Breast epithelium (tissue), 4 donors: Measurements from ENCODE around the gene CDK6. TPM values are rescaled to one million over a fixed set of nuclear protein-coding genes. Genes with fewer than 3 reads are reported as not detected.
A peak's percentile ranks its signal among the peaks of the same experiment; 100 is the strongest.

Experiments used
- DNase-seq, 2 donors: peaks; one replicate each; pipeline ENCODE4 v3.0.0-alpha.2; 2019; ENCODE audit warnings: low spot score in 2 of 2
- H3K27ac ChIP-seq, 2 donors: fragments of 200-600 bp; sonication (generic) in 1 of 2; one replicate each; pipeline ENCODE4 v1.5.1; 2016 to 2019; ENCODE audit warnings: mild to moderate bottlenecking in 1 of 2
- H3K27me3 ChIP-seq, 2 donors: fragments of 200-600 bp; sonication (generic) in 1 of 2; one replicate each; pipeline versions ENCODE4 v1.5.1 to v1.6.0; 2017 to 2019; ENCODE audit warnings: control low read depth in 1 of 2, mild to moderate bottlenecking in 1 of 2
- H3K36me3 ChIP-seq: fragments of 200-600 bp; one replicate; pipeline ENCODE4 v1.5.1; 2019
- H3K4me1 ChIP-seq, 2 donors: fragments of 200-600 bp; sonication (generic); one replicate each; pipeline ENCODE4 v1.5.1; 2016 to 2019; ENCODE audit warnings: control low read depth in 1 of 2
- H3K4me3 ChIP-seq, 3 donors: fragments of 200-600 bp; sonication (generic); 1 replicate in 2 of 3; 2 replicates in 1 of 3; pipeline ENCODE4 v1.5.1; 2016 to 2019; ENCODE audit warnings: mild to moderate bottlenecking in 3 of 3, moderate library complexity in 2 of 3
- H3K9me3 ChIP-seq, 2 donors: fragments of 200-600 bp; sonication (generic) in 1 of 2; one replicate each; pipeline ENCODE4 v1.5.1; 2016 to 2019; ENCODE audit warnings: control low read depth in 1 of 2
- CTCF ChIP-seq, 3 donors: fragments of 450-650 bp; IDR thresholded peaks; one replicate each; pipeline ENCODE4 v1.5.1; 2016 to 2017; ENCODE audit warnings: antibody characterized with exemption in 3 of 3, mild to moderate bottlenecking in 3 of 3, moderate library complexity in 3 of 3
- POLR2A ChIP-seq: fragments of 450-650 bp; IDR thresholded peaks from one replicate; pipeline ENCODE4 v1.6.1; 2016; ENCODE audit warnings: antibody characterized with exemption, mild to moderate bottlenecking, moderate library complexity
- POLR2AphosphoS5 ChIP-seq, 3 donors: sonication (generic); formaldehyde crosslinking; IDR thresholded peaks; one replicate each; pipeline ENCODE4 v1.6.1; 2017; ENCODE audit warnings: antibody characterized with exemption in 3 of 3
- intact Hi-C: fragments of 100-400 bp; cut with DNase I; formaldehyde crosslinking; loops from one replicate; pipeline ENCODE4 v1.15.1; 2023; ENCODE audit warnings: low total_unique reads
- total RNA-seq, 3 donors: library from RNA; depleted of rRNA; stranded (reverse); fragments of >200 nt; gene quantifications; one replicate each; pipeline ENCODE4 v1.1.0, GENCODE V29; 2016

CDK6 gene
- total RNA-seq, 3 donors from 2014 or later, result 12.8 to 26.2 (median 23.6) TPM

- peak overlapping the region; percentile 41 to 66 (median 56) for H3K4me3 ChIP-seq
- H3K36me3 ChIP-seq, result no peaks in the 10 kb centered on the region
- peak overlapping the region; percentile 92 to 94 for H3K27ac ChIP-seq
- no peaks in the 10 kb centered on the region for H3K27me3 ChIP-seq
- TF ChIP-seq CTCF (IDR thresholded peaks at IDR 0.05) (no peak), POLR2A (no peak), POLR2AphosphoS5 (IDR thresholded peaks at IDR 0.05) (no peak)
- H3K9me3 ChIP-seq, result no peaks in the 10 kb centered on the region
- intact Hi-C loops, result no loop called here
- H3K4me1 ChIP-seq, result no peaks in the 10 kb centered on the region
- no peak for DNase-seq
Measured at GRCh38 chr7:92717623-92717992, 118.8 kb downstream of the CDK6 start.

GRCh38 chr7:92716825-92717580 lies 119.4 kb downstream of the CDK6 start:
- Histone ChIP-seq H3K27me3 (no peaks in the 10 kb centered on the region), H3K9me3 (no peaks in the 10 kb centered on the region), H3K4me3 (peak overlapping the region in 2 of 3 donors; percentile 56 to 66), H3K36me3 (no peaks in the 10 kb centered on the region), H3K27ac (peak overlapping the region; percentile 92 to 94), H3K4me1 (no peaks in the 10 kb centered on the region)
- DNase-seq, result no peak
- intact Hi-C loops, result no loop called here
- no peak for TF ChIP-seq POLR2AphosphoS5 (IDR thresholded peaks at IDR 0.05)
- TF ChIP-seq CTCF (IDR thresholded peaks at IDR 0.05), result no peak
- no peak for TF ChIP-seq POLR2A

GRCh38 chr7:92715963-92716362 lies 120.4 kb downstream of the CDK6 start:
- intact Hi-C loops, result no loop called here
- no peak overlapping the region for H3K27ac ChIP-seq
- TF ChIP-seq POLR2AphosphoS5 (IDR thresholded peaks at IDR 0.05), result no peak
- no peak for TF ChIP-seq CTCF (IDR thresholded peaks at IDR 0.05)
- no peak for TF ChIP-seq POLR2A
- no peaks in the 10 kb centered on the region for H3K9me3 ChIP-seq
- no peak overlapping the region for H3K4me3 ChIP-seq
- DNase-seq, result no peak
- H3K4me1 ChIP-seq, result no peaks in the 10 kb centered on the region
- no peaks in the 10 kb centered on the region for H3K36me3 ChIP-seq
- no peaks in the 10 kb centered on the region for H3K27me3 ChIP-seq

GRCh38 chr7:92714767-92715166 lies 121.6 kb downstream of the CDK6 start:
- no peak for DNase-seq
- H3K4me1 ChIP-seq, result no peaks in the 10 kb centered on the region
- H3K27me3 ChIP-seq, result no peaks in the 10 kb centered on the region
- no peaks in the 10 kb centered on the region for H3K9me3 ChIP-seq
- no peak overlapping the region for H3K27ac ChIP-seq
- H3K36me3 ChIP-seq, result no peaks in the 10 kb centered on the region
- no peak overlapping the region for H3K4me3 ChIP-seq
- no peak for TF ChIP-seq POLR2AphosphoS5 (IDR thresholded peaks at IDR 0.05)
- no peak for TF ChIP-seq POLR2A
- no peak for TF ChIP-seq CTCF (IDR thresholded peaks at IDR 0.05)
- intact Hi-C loops, result no loop called here

- H3K27me3 ChIP-seq, result no peaks in the 10 kb centered on the region
- no peak overlapping the region for H3K27ac ChIP-seq
- no peaks in the 10 kb centered on the region for H3K36me3 ChIP-seq
- H3K9me3 ChIP-seq, result no peaks in the 10 kb centered on the region
- DNase-seq, result no peak
- intact Hi-C loops, result no loop called here
- no peak overlapping the region for H3K4me3 ChIP-seq
- no peaks in the 10 kb centered on the region for H3K4me1 ChIP-seq
- TF ChIP-seq POLR2A (no peak), CTCF (IDR thresholded peaks at IDR 0.05) (no peak), POLR2AphosphoS5 (IDR thresholded peaks at IDR 0.05) (no peak)
Measured at GRCh38 chr7:92714280-92714679, 122.1 kb downstream of the CDK6 start.
